Measurements from ENCODE around the gene PFDN1. TPM values are rescaled to one million over a fixed set of nuclear protein-coding genes. Genes with fewer than 3 reads are reported as not detected.
"Not testable (repeated sequence)": the region's sequence is repeated elsewhere in the genome, so short reads cannot be mapped to it uniquely, and the experiment has no call there.

Gene PFDN1
- polyA plus RNA-seq, 1 donor from 2014 or later: 147 TPM

- H3K79me2 ChIP-seq (replicated peaks; ENCODE audit: insufficient read depth, low read length): no peaks in the 10 kb centered on the region
- peak overlapping the region; percentile 92 for H3K4me3 ChIP-seq (ENCODE audit: low read length)
- H3K9ac ChIP-seq (ENCODE audit: low read length): peak overlapping the region; percentile 63
- H3K9me3 ChIP-seq (ENCODE audit: low read length): no peaks in the 10 kb centered on the region
- no peaks in the 10 kb centered on the region for H3K9me2 ChIP-seq (ENCODE audit: insufficient read depth, low read length)
- H3K4me2 ChIP-seq (ENCODE audit: low read length): peak overlapping the region; percentile 35
- H3K27ac ChIP-seq (ENCODE audit: low read length): no peak overlapping the region
- peak overlapping the region; percentile 73 for H2AFZ ChIP-seq (ENCODE audit: low read depth, low read length)
- H3K36me3 ChIP-seq (ENCODE audit: insufficient read depth, low read length): no peaks in the 10 kb centered on the region
- H3F3A ChIP-seq (ENCODE audit: insufficient read depth, low read length, poor library complexity, severe bottlenecking): no peaks in the 10 kb centered on the region
- no peaks in the 10 kb centered on the region for H4K20me1 ChIP-seq (ENCODE audit: insufficient read depth)
- TF ChIP-seq EP300 (conservative IDR thresholded peaks at IDR 0.05; ENCODE audit: poor library complexity, severe bottlenecking) (no peak), CTCF (IDR thresholded peaks at IDR 0.05; ENCODE audit: poor library complexity, severe bottlenecking) (peak; percentile 30), EZH2 (IDR thresholded peaks at IDR 0.05; ENCODE audit: borderline replicate concordance, insufficient read depth, low read length, poor library complexity, severe bottlenecking) (no peak)
- H3K27me3 ChIP-seq (ENCODE audit: insufficient read depth, low read depth, low read length): no peaks in the 10 kb centered on the region
Observed at GRCh38 chr5:140345919-140346347, 43.0 kb upstream of the PFDN1 start.

- Histone ChIP-seq H3F3A (ENCODE audit: insufficient read depth, low read length, poor library complexity, severe bottlenecking) (no peaks in the 10 kb centered on the region), H3K27me3 (ENCODE audit: insufficient read depth, low read depth, low read length) (no peaks in the 10 kb centered on the region), H2AFZ (ENCODE audit: low read depth, low read length) (no peak overlapping the region), H3K4me2 (ENCODE audit: low read length) (no peak overlapping the region), H3K9ac (ENCODE audit: low read length) (no peak overlapping the region), H3K36me3 (ENCODE audit: insufficient read depth, low read length) (no peaks in the 10 kb centered on the region), H4K20me1 (ENCODE audit: insufficient read depth) (no peaks in the 10 kb centered on the region), H3K9me3 (ENCODE audit: low read length) (no peaks in the 10 kb centered on the region), H3K4me3 (ENCODE audit: low read length) (peak overlapping the region; percentile 92), H3K27ac (ENCODE audit: low read length) (no peak overlapping the region), H3K9me2 (ENCODE audit: insufficient read depth, low read length) (no peaks in the 10 kb centered on the region), H3K79me2 (replicated peaks; ENCODE audit: insufficient read depth, low read length) (no peaks in the 10 kb centered on the region)
- TF ChIP-seq EZH2 (IDR thresholded peaks at IDR 0.05; ENCODE audit: borderline replicate concordance, insufficient read depth, low read length, poor library complexity, severe bottlenecking) (no peak), RAD21 (conservative IDR thresholded peaks at IDR 0.05) (no peak), TAF1 (IDR thresholded peaks at IDR 0.05; ENCODE audit: low read depth) (no peak), SMC3 (conservative IDR thresholded peaks at IDR 0.05; ENCODE audit: poor library complexity) (no peak), MXI1 (conservative IDR thresholded peaks at IDR 0.05; ENCODE audit: poor library complexity, severe bottlenecking) (no peak), POLR2AphosphoS5 (IDR thresholded peaks at IDR 0.05) (no peak), EP300 (conservative IDR thresholded peaks at IDR 0.05; ENCODE audit: poor library complexity, severe bottlenecking) (no peak), REST (IDR thresholded peaks at IDR 0.05; ENCODE audit: borderline replicate concordance) (no peak), CTCF (IDR thresholded peaks at IDR 0.05; ENCODE audit: poor library complexity, severe bottlenecking) (no peak)
Observed at GRCh38 chr5:140344683-140345423, 42.0 kb upstream of the PFDN1 start.

GRCh38 chr5:140343849-140344248 is 40.9 kb upstream of the PFDN1 start:
- not testable (repeated sequence) for H4K20me1 ChIP-seq (ENCODE audit: insufficient read depth); H3K9me2 ChIP-seq (ENCODE audit: insufficient read depth, low read length); H3K9me3 ChIP-seq (ENCODE audit: low read length); H3K27ac ChIP-seq (ENCODE audit: low read length); H3K36me3 ChIP-seq (ENCODE audit: insufficient read depth, low read length); H2AFZ ChIP-seq (ENCODE audit: low read depth, low read length); H3K27me3 ChIP-seq (ENCODE audit: insufficient read depth, low read depth, low read length); H3K79me2 ChIP-seq (replicated peaks; ENCODE audit: insufficient read depth, low read length); H3K9ac ChIP-seq (ENCODE audit: low read length); H3K4me2 ChIP-seq (ENCODE audit: low read length); H3F3A ChIP-seq (ENCODE audit: insufficient read depth, low read length, poor library complexity, severe bottlenecking); H3K4me3 ChIP-seq (ENCODE audit: low read length)
